Cortex of kidney (tissue), 1 donor: ENCODE results near the gene RBM4B.
A peak's percentile ranks its signal among the peaks of the same experiment; 100 is the strongest.
"Not testable (repeated sequence)": the region's sequence is repeated elsewhere in the genome, so short reads cannot be mapped to it uniquely, and the experiment has no call there.

Experiments used
- DNase-seq: peaks from one replicate; lab custom pipeline; 2025; lab: John Stamatoyannopoulos, UW

RBM4B gene

GRCh38 chr11:66641834-66642233 lies 35.9 kb downstream of the RBM4B start:
- no peak for DNase-seq

DNA sequence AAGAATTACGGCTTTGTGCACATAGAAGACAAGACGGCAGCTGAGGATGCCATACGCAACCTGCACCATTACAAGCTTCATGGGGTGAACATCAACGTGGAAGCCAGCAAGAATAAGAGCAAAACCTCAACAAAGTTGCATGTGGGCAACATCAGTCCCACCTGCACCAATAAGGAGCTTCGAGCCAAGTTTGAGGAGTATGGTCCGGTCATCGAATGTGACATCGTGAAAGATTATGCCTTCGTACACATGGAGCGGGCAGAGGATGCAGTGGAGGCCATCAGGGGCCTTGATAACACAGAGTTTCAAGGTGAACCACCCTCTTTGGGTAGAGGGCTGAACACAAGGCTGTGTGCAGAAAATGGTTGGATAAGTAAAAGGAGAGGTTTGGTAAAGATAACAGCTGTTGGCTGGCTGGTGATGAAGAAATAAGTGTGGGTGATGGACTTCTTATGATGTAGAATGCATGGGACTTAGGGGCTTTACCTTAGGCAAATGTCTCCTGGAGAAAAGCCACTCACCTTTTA lies 37.8 kb downstream of the RBM4B start:
- DNase-seq, result not testable (repeated sequence)

GRCh38 chr11:66639066-66639813 lies 38.4 kb downstream of the RBM4B start:
- no peak for DNase-seq

DNA sequence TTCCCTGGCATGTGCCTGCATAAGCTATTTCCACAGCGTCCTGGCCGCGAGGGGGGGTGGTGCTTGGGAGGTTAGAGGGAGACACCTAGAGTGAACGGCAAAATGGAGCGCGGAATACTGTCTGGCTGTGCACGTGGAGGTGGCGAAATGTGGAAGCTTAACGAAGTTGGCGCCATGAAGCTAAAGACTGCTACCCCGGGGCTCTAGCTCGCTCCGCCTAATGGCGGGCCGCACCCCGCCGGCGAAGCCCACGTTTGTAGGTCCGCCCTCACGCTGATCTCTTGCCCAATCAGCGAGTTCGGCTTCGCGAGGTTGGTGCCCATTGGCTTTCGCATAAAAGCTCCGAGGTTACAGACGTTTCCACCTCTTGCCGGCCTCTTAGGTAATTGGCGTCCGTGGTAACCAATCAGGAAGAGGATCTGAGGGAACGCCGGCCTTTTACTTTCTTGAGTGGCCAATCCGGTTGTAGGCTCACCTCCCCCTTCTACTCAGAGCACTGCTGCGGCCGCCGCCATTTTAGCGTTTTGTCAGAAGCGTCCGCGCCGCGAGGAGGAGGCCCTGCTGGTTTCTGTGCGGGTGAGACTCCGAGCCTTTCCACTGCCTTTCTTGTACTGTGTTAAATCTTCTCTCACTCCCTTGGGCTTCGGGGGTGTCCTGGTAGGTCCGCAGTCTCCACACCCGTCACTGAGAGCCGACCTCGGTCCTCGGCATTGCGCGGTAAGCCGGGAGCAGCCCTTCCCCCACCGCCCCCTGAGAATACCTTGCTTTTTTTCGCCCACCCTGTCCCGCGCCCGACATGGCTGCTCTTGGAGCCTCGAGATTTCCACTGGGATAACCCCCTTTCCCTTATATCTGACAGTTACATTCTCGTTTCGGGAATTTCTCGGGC lies 39.3 kb downstream of the RBM4B start, which contains the start of gene RBM4:
Gene RBM4, plus strand, starts transcription at position 527 of the 889 bp plus-strand sequence. CDS start 1,009 bp downstream, outside the sequence.
- DNase-seq, result peak; percentile 50

DNA sequence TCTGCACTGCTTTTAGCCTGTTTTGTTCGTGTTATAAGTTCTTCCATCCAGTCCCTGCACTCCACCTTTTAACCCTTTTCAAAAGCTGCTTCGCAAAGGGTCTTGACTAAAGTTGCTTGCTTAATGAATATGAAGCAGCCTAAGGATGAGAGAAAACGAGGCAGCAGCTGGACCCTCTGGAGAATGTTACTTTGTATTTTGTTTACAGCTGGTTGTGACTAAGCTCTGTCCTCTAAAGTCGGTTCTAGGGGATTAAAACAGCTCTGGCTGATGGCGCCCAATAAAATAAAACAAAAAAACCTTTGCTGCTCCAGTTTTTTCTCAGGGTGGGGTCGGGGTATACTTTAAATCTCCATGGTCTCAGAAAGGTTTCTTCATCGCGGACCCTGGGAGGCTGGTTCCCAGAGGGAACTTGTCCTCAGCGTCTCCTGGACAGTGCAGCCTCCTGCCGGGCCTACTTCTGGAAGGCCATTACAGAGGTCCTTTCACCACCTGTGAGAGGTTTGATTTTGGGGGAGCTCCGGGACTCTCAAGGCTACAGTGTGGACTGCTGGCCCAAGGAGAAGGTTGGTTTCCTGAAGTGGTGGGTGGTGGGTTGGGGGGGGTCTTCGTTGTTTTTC lies 40.0 kb downstream of the RBM4B start:
- no peak for DNase-seq

DNA sequence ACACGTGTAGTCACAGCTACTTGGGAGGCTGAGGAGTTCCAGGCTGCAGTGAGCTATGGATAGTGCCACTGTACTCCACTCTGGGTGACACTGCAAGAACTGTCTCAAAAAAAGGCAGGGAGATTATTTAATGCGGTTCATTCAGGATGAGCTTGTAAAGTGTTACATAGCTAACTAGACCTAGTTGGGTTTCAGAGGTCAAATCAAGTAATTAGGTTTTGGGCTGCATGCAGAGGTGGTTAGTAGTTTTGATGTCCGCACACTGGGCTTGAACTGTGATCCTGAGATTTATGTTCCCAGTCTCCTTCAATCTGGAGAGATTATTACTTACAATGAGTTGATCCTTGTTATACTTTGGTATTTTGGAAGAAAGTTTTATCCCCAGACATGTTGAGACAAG lies 41.3 kb downstream of the RBM4B start:
- no peak for DNase-seq

DNA sequence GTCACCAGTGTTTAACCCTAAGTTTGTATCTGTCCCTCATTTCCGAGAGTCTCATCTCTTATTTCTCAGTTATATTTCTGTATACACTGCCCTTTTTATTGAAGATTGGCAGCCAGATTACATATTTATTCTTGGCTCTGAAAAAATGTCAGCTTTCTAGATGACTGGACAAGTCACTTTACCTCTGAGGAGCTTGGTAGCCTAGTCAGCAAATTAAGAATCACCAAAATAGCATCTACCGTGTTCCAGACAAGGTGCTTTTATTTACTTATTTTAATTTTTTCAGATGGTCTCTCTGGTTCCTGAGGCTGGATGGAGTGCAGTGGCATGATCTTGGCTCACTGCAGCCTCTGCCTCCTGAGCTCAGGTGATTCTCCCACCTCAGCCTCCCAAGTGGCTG lies 44.7 kb downstream of the RBM4B start:
- no peak for DNase-seq

- DNase-seq, result no peak
These were observed 45.8 kb downstream of the RBM4B start for GRCh38 chr11:66631883-66632282.

DNA sequence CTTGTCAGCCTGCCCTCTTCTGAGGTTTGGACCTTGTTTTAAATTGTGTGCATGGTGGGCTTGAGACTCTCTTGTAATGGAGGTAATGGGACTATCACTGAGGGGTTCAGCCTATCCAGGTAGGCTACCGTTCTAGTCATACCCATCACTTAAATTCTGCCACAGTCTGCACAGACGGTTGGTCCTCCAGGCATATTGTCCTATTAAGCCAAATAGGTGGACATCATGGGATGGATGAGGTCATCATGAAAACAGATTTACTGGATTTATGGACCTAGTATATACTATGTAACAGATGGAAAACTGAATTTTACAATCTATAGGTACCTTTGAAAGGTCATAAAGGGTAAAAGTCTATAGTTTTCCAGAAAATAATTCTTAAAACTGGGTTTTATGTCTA lies 48.3 kb downstream of the RBM4B start:
- no peak for DNase-seq

DNA sequence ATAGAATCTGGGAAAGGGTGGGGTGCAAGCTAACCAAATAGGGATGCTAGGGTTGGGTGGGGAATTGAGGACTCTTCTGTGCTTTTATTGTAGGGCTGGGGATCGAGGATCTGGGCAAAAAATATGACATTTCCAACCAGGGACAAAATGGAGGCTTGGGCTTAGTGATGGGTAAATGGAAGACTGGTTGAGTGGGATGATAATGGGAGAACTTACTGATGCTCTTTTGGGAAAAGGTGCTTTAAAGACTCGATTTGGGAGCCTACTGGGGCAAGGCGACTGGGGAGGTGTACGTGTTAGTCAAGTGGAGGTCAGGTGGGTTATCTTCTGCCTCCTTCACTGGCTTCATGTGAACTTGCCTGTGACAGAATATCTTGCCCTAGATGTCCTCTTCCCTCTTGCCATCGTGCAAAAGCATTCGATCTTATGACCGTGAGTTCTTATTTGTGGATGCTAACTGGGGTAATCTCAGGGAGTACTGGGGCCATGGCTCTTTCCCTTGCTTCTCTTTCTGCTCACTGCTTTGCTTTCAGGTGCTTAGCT lies 49.6 kb downstream of the RBM4B start:
- no peak for DNase-seq

DNA sequence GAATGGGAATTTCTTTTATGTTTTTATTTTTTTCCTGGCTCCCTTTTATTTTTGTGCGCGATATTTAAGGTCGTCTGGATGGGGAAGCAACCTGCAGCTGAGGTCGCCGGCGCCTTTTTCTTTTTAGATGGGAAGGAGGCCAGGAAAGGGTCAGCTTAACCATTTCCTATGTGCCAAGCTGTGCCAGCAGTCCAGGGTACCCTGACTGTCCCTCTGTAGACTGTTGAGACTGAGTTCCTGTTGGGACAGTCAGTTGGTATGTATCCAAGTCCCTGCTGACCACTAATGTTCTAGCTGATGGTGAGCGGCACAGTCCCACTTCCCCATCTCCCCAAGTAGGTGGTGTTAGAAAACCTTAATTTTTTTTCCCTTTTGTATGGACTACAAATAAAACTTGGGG lies 50.8 kb downstream of the RBM4B start:
- no peak for DNase-seq

DNA sequence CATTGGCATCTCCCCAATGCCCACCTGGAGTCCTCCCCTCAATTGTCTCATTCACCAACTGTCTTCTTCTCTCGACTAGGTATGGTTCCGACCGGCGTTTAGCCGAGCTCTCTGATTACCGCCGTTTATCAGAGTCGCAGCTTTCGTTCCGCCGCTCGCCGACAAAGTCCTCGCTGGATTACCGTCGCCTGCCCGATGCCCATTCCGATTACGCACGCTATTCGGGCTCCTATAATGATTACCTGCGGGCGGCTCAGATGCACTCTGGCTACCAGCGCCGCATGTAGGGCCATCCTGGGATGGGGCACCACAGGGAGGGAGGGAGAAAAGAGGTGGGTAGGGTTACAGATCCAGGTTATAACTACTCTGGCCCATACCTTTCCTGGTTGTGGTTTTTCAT lies 51.3 kb downstream of the RBM4B start:
- no peak for DNase-seq

DNA sequence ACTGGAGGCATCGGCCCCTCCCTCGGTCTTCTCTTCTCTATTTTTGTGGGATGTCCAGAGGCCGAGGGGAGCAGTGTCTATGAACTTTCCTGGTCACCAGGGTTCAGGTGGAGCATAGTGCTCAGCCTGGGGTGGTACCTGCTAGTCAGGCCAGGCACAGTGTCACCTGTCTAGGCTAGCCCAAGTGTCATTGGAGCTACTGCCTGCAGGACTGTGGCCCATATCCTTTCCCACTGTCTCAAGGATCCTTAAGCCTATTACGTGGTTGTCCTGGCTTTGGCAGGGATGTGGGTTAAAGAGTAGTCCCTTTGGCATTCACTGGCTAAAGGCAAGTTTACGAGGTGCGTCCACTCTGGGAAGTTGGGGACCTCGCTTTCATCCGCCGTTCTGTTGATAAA lies 51.9 kb downstream of the RBM4B start:
- no peak for DNase-seq

- DNase-seq, result no peak
These were observed 52.5 kb downstream of the RBM4B start for GRCh38 chr11:66625041-66625751.

DNA sequence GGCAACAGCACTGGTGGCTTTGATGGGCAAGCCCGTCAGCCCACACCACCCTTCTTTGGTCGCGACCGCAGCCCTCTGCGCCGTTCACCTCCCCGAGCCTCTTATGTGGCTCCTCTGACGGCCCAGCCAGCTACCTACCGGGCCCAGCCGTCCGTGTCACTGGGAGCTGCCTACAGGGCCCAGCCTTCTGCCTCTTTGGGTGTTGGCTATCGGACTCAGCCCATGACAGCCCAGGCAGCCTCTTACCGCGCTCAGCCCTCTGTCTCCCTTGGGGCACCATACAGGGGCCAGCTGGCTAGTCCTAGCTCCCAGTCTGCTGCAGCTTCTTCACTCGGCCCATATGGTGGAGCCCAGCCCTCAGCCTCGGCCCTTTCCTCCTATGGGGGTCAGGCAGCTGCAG lies 53.2 kb downstream of the RBM4B start:
- no peak for DNase-seq

DNA sequence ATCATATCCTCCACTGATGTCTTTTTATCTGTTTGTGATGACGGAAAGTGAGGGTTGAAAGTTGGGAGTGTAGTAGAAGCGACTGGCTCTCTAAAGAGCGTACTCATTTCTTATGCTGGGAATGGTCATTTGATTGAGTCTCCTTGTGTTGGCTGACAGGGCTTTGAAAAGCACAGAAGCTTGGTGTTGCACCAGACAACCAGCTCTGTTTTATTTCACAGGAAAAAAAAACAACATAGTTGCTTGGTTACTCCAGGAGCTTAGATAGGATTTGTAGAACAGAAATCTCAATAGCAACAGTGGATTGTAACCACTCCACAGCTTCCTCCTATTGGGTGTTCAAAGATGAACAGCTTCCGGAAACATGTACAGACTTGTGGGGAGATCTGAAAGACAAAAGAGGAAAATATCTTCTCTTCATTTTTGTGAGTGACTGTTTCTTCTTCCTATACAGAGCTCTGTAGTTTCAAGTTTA lies 58.6 kb downstream of the RBM4B start:
- no peak for DNase-seq

- no peak for DNase-seq
These were observed 60.4 kb downstream of the RBM4B start for GRCh38 chr11:66617155-66617834.

DNA sequence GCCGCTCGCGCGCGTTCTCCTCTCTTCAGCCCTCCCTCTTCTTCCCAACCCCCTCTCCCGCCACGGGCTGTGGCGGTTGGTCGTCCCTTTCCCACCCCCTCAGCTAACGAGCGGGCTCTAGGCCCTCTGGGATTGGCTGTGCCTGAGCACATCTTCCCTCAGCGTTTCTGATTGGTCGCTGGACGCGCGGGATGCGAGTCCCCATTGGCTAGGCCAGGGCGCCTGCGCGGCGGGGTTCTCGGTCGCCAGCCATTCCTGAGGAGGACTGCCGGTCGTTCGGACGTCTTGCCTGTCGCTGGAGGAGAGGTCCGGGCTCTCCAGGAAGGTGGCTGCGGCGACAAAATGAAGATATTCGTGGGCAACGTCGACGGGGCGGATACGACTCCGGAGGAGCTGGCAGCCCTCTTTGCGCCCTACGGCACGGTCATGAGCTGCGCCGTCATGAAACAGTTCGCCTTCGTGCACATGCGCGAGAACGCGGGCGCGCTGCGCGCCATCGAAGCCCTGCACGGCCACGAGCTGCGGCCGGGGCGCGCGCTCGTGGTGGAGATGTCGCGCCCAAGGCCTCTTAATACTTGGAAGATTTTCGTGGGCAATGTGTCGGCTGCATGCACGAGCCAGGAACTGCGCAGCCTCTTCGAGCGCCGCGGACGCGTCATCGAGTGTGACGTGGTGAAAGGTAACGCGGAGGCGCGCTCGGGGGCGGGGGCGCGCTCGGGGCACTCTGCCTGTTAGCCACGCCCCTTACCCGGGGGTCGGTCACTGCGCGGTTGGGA lies 61.1 kb downstream of the RBM4B start, which contains the start of gene RBM14:
Gene RBM14, plus strand, starts transcription at position 252 of the 776 bp plus-strand sequence. Its CDS starts 91 bp downstream, at position 343.
- DNase-seq, result peak; percentile 90
